NT2/D1 (cell line): ENCODE results near the gene CSF1R.

Experiments
- SUZ12 ChIP-seq: IDR thresholded peaks from 2 replicates; pipeline ENCODE4 v1.6.1; 2011; ENCODE audit not compliant: insufficient read length, insufficient read depth; ENCODE audit errors: extremely low read depth
- YY1 ChIP-seq: IDR thresholded peaks from 2 replicates; pipeline ENCODE4 v1.6.1; 2011; ENCODE audit not compliant: insufficient read length, insufficient read depth
- ZNF274 ChIP-seq: IDR thresholded peaks from 2 replicates; pipeline ENCODE4 v1.6.1; 2011; ENCODE audit warnings: mild to moderate bottlenecking, low read depth, low read length

DNA sequence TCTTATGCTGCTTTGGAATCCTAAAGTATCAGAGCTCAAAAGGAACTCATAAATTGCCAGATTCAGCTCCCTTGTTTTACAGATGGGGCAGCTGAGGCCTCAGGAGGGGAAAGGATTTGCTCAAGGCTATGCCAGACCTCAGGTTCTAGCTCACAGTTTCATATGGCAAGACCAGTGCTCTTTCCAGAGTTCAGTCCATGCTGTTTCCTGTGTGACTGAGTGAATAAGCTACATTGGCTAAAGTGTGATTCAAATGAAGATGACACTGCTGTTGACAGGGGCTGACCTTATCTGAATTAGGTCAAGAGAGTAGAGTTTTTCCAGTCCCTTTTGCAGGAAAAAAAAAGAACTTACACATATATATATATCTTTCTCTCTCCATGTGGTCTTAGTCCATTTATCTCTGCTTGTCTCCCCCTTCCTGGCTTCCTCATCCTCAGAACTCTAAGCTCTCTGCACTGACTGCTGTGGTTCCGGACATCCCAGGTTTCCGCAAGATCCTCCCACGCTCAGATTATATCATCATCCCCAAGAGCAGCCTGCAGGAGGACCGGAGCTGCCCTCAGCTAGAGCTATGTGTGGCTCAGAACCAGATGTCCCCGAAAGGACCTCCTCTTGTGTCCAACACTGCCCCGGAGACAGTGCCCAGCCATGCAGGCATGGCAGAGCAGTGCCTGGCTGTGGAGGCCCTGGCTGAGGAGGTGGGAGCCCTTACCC is 76.5 kb downstream of the CSF1R start:
- no peak for TF ChIP-seq ZNF274
- TF ChIP-seq YY1, result no peak
- TF ChIP-seq SUZ12, result no peak
